Stimulated activated CD4-positive, alpha-beta T cell treated with anti-CD3 and anti-CD28 coated beads, Interleukin-1b, Interleukin-23, amount 100 ng/mL, for 48 hours (primary cell): ENCODE data around the gene FKBP14.
A peak's percentile ranks its signal among the peaks of the same experiment; 100 is the strongest.

Source experiments
- DNase-seq: peaks from one replicate; pipeline ENCODE4 v3.0.0-alpha.2; 2020

FKBP14 gene

GRCh38 chr7:30032310-30033125 is 6.0 kb upstream of the FKBP14 start:
- no peak for DNase-seq

- DNase-seq: peak; percentile 15
Observed at GRCh38 chr7:30029696-30030095, 3.2 kb upstream of the FKBP14 start.

- peak; percentile 19 for DNase-seq
Observed at GRCh38 chr7:30028749-30029635, 2.5 kb upstream of the FKBP14 start.

- peak; percentile 85 for DNase-seq
Observed at GRCh38 chr7:30028216-30028748, 1.8 kb upstream of the FKBP14 start, which contains the start of gene PLEKHA8. Gene PLEKHA8, plus strand, starts transcription at chr7:30028412. Its CDS starts 351 bp downstream, at chr7:30028763.

- DNase-seq: no peak
Observed at GRCh38 chr7:30027740-30028215, 1.3 kb upstream of the FKBP14 start.

- peak; percentile 17 for DNase-seq
Observed at GRCh38 chr7:30027065-30027456, 559 bp upstream of the FKBP14 start.

- no peak for DNase-seq
Observed at GRCh38 chr7:30023524-30023923, 3.0 kb downstream of the FKBP14 start.

GRCh38 chr7:30022991-30023390 is 3.5 kb downstream of the FKBP14 start:
- DNase-seq: no peak

GRCh38 chr7:30020535-30020934 is 6.0 kb downstream of the FKBP14 start:
- DNase-seq: no peak

GRCh38 chr7:30019960-30020359 is 6.5 kb downstream of the FKBP14 start:
- DNase-seq: no peak

- no peak for DNase-seq
Observed at GRCh38 chr7:30019387-30019786, 7.1 kb downstream of the FKBP14 start.

GRCh38 chr7:30018451-30018850 is 8.1 kb downstream of the FKBP14 start:
- no peak for DNase-seq

GRCh38 chr7:30012757-30013156 is 13.7 kb downstream of the FKBP14 start:
- no peak for DNase-seq

- no peak for DNase-seq
Observed at GRCh38 chr7:30010021-30010420, 16.5 kb downstream of the FKBP14 start.

GRCh38 chr7:30005464-30005863 is 21.0 kb downstream of the FKBP14 start:
- DNase-seq: no peak

GRCh38 chr7:30003098-30003497 is 23.4 kb downstream of the FKBP14 start:
- DNase-seq: no peak

GRCh38 chr7:30001998-30002397 is 24.5 kb downstream of the FKBP14 start:
- no peak for DNase-seq

- DNase-seq: no peak
Observed at GRCh38 chr7:29998489-29998888, 28.0 kb downstream of the FKBP14 start.

- DNase-seq: no peak
Observed at GRCh38 chr7:29996321-29996720, 30.2 kb downstream of the FKBP14 start.

- no peak for DNase-seq
Observed at GRCh38 chr7:29995652-29996051, 30.9 kb downstream of the FKBP14 start.

GRCh38 chr7:29993140-29993539 is 33.4 kb downstream of the FKBP14 start:
- DNase-seq: no peak

- DNase-seq: no peak
Observed at GRCh38 chr7:29991937-29992336, 34.6 kb downstream of the FKBP14 start.

- no peak for DNase-seq
Observed at GRCh38 chr7:29990931-29991330, 35.6 kb downstream of the FKBP14 start.
